ENCODE measurements around the gene RUFY3.
"Not testable (repeated sequence)": the region's sequence is repeated elsewhere in the genome, so short reads cannot be mapped to it uniquely, and the experiment has no call there.

DNA sequence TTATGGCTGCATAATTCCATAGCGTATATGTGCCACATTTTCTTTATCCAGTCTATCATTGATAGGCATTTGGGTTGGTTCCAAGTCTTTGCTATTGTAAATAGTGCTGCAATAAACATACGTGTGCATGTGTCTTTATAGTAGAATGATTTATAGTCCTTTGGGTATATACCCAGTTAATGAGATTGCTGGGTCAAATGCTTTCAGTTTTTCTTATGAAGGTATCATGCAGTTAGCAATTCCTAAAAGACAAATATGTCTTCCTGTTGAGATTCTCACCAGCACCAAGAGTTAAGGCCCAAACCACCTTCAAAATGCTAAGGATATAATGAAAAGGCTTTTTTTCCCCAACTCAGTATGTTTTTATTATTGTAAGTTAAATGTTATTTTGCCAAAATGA lies 19.2 kb upstream of the RUFY3 start:
- TF ChIP-seq, protein P1, sequence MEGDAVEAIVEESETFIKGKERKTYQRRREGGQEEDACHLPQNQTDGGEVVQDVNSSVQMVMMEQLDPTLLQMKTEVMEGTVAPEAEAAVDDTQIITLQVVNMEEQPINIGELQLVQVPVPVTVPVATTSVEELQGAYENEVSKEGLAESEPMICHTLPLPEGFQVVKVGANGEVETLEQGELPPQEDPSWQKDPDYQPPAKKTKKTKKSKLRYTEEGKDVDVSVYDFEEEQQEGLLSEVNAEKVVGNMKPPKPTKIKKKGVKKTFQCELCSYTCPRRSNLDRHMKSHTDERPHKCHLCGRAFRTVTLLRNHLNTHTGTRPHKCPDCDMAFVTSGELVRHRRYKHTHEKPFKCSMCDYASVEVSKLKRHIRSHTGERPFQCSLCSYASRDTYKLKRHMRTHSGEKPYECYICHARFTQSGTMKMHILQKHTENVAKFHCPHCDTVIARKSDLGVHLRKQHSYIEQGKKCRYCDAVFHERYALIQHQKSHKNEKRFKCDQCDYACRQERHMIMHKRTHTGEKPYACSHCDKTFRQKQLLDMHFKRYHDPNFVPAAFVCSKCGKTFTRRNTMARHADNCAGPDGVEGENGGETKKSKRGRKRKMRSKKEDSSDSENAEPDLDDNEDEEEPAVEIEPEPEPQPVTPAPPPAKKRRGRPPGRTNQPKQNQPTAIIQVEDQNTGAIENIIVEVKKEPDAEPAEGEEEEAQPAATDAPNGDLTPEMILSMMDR (IDR thresholded peaks at IDR 0.05; ENCODE audit: insufficient read depth, low read length): not testable (repeated sequence)
- not testable (repeated sequence) for TF ChIP-seq SPI1 (IDR thresholded peaks at IDR 0.05; ENCODE audit: borderline replicate concordance, low read depth)
